ENCODE measurements around the gene SLC38A9.

DNA sequence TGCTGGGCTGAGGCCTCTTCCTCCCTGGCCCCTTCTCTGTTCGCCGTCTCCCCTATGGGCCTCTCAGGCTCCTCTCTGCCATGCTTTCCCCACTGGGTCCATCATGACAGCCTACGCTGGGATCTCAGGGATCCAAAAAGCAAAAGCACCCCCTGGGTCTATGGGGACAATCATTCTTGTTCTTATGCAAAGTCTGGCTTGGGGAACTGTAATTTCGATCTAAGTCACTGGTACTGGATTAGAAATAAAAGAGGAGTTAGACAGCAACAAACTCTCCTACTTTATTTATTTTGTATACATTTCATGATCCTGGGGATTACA, 86.6 kb downstream of the SLC38A9 start:
- TF ChIP-seq, protein P1, sequence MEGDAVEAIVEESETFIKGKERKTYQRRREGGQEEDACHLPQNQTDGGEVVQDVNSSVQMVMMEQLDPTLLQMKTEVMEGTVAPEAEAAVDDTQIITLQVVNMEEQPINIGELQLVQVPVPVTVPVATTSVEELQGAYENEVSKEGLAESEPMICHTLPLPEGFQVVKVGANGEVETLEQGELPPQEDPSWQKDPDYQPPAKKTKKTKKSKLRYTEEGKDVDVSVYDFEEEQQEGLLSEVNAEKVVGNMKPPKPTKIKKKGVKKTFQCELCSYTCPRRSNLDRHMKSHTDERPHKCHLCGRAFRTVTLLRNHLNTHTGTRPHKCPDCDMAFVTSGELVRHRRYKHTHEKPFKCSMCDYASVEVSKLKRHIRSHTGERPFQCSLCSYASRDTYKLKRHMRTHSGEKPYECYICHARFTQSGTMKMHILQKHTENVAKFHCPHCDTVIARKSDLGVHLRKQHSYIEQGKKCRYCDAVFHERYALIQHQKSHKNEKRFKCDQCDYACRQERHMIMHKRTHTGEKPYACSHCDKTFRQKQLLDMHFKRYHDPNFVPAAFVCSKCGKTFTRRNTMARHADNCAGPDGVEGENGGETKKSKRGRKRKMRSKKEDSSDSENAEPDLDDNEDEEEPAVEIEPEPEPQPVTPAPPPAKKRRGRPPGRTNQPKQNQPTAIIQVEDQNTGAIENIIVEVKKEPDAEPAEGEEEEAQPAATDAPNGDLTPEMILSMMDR (IDR thresholded peaks at IDR 0.05) = no peak
- TF ChIP-seq, protein P2, sequence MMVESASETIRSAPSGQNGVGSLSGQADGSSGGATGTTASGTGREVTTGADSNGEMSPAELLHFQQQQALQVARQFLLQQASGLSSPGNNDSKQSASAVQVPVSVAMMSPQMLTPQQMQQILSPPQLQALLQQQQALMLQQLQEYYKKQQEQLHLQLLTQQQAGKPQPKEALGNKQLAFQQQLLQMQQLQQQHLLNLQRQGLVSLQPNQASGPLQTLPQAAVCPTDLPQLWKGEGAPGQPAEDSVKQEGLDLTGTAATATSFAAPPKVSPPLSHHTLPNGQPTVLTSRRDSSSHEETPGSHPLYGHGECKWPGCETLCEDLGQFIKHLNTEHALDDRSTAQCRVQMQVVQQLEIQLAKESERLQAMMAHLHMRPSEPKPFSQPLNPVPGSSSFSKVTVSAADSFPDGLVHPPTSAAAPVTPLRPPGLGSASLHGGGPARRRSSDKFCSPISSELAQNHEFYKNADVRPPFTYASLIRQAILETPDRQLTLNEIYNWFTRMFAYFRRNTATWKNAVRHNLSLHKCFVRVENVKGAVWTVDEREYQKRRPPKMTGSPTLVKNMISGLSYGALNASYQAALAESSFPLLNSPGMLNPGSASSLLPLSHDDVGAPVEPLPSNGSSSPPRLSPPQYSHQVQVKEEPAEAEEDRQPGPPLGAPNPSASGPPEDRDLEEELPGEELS (CRISPR knock-in tag; IDR thresholded peaks at IDR 0.05) = no peak
- TF ChIP-seq GABPB1 (CRISPR knock-in tag; IDR thresholded peaks at IDR 0.05) = no peak
- TF ChIP-seq ETV6 (CRISPR knock-in tag; IDR thresholded peaks at IDR 0.05) = no peak

Data from WTC11 (cell line).